MM.1S (cell line): Measurements from ENCODE around the gene DNAH10.

ENCODE experiments used
- DNase-seq: peaks from one replicate; pipeline ENCODE4 v3.0.0-alpha.2; 2015
- H2AFZ ChIP-seq: fragments of 300-600 bp; sonication (generic); 2 replicates; pipeline ENCODE4 v1.6.0; 2016; ENCODE audit warnings: antibody characterized with exemption, low read length
- H3F3A ChIP-seq: fragments of 300-600 bp; sonication (generic); 2 replicates; pipeline ENCODE4 v1.6.1; 2016; ENCODE audit warnings: mild to moderate bottlenecking, antibody characterized with exemption, low read length, moderate library complexity, mixed read lengths; ENCODE audit not compliant: insufficient read depth
- H3K27ac ChIP-seq: fragments of 300-600 bp; sonication (generic); 2 replicates; pipeline ENCODE4 v1.5.1; 2016; ENCODE audit warnings: mild to moderate bottlenecking, low read length
- H3K27me3 ChIP-seq: fragments of 300-600 bp; sonication (generic); replicated peaks from 2 replicates; pipeline ENCODE4 v1.6.0; 2016; ENCODE audit warnings: low read length; ENCODE audit not compliant: insufficient read depth
- H3K36me3 ChIP-seq: fragments of 300-600 bp; sonication (generic); replicated peaks from 2 replicates; pipeline ENCODE4 v1.6.1; 2016; ENCODE audit warnings: mild to moderate bottlenecking, low read length, mixed read lengths; ENCODE audit not compliant: insufficient read depth
- H3K4me1 ChIP-seq: fragments of 300-600 bp; sonication (generic); 2 replicates; pipeline ENCODE4 v1.6.1; 2016; ENCODE audit warnings: low read length, mixed read lengths
- H3K4me2 ChIP-seq: fragments of 300-600 bp; sonication (generic); 2 replicates; pipeline ENCODE4 v1.6.0; 2016; ENCODE audit warnings: low read depth, low read length
- H3K4me3 ChIP-seq: fragments of 300-600 bp; sonication (generic); 2 replicates; pipeline ENCODE4 v1.5.1; 2016; ENCODE audit warnings: low read length, mixed read lengths
- H3K79me2 ChIP-seq: fragments of 300-600 bp; sonication (generic); 2 replicates; pipeline ENCODE4 v1.6.1; 2016; ENCODE audit warnings: mixed run types, low read length, mixed read lengths
- H3K9ac ChIP-seq: fragments of 300-600 bp; sonication (generic); 2 replicates; pipeline ENCODE4 v1.6.1; 2016; ENCODE audit warnings: low read length, mixed read lengths
- H3K9me2 ChIP-seq: fragments of 300-600 bp; sonication (generic); replicated peaks from 2 replicates; pipeline ENCODE4 v1.6.1; 2016; ENCODE audit warnings: mild to moderate bottlenecking, low read length, mixed read lengths; ENCODE audit not compliant: insufficient read depth
- H3K9me3 ChIP-seq: fragments of 300-600 bp; sonication (generic); replicated peaks from 2 replicates; pipeline ENCODE4 v1.6.1; 2016; ENCODE audit warnings: mild to moderate bottlenecking, low read length, mixed read lengths; ENCODE audit not compliant: insufficient read depth
- H4K20me1 ChIP-seq: fragments of 300-600 bp; sonication (generic); 2 replicates; pipeline ENCODE4 v1.6.1; 2016; ENCODE audit warnings: mild to moderate bottlenecking, low read length, moderate library complexity, mixed read lengths; ENCODE audit not compliant: insufficient read depth
- CTCF ChIP-seq: fragments of 300-600 bp; sonication (generic); IDR thresholded peaks from 2 replicates; pipeline ENCODE4 v1.5.1; 2016; ENCODE audit warnings: antibody characterized with exemption, low read length, mixed read lengths
- EZH2 ChIP-seq: fragments of 300-600 bp; sonication (generic); optimal IDR thresholded peaks from 2 replicates; pipeline ENCODE3; 2017; ENCODE audit warnings: low read depth, mild to moderate bottlenecking, antibody characterized with exemption, low read length, mixed read lengths
- EZH2phosphoT487 ChIP-seq: fragments of 300-600 bp; sonication (generic); IDR thresholded peaks from 2 replicates; pipeline ENCODE4 v1.6.1; 2018; ENCODE audit warnings: antibody characterized with exemption, low read length

DNAH10 gene

GRCh38 chr12:123861392-123861791 lies 99.3 kb downstream of the DNAH10 start:
- H3K9me3 ChIP-seq = no peaks in the 10 kb centered on the region
- no peaks in the 10 kb centered on the region for H3K4me1 ChIP-seq
- H3K27ac ChIP-seq = no peak overlapping the region
- no peaks in the 10 kb centered on the region for H3K27me3 ChIP-seq
- no peak overlapping the region for H3K9ac ChIP-seq
- no peaks in the 10 kb centered on the region for H3K9me2 ChIP-seq
- H3F3A ChIP-seq = no peaks in the 10 kb centered on the region
- H3K4me3 ChIP-seq = no peak overlapping the region
- H3K4me2 ChIP-seq = no peak overlapping the region
- no peak for DNase-seq
- H2AFZ ChIP-seq = no peak overlapping the region
- no peaks in the 10 kb centered on the region for H3K79me2 ChIP-seq
- TF ChIP-seq EZH2phosphoT487 (no peak), EZH2 (no peak), CTCF (no peak)
- H3K36me3 ChIP-seq = no peaks in the 10 kb centered on the region
- H4K20me1 ChIP-seq = no peaks in the 10 kb centered on the region

- H3K36me3 ChIP-seq = no peaks in the 10 kb centered on the region
- DNase-seq = no peak
- H4K20me1 ChIP-seq = no peaks in the 10 kb centered on the region
- no peaks in the 10 kb centered on the region for H3K9me2 ChIP-seq
- H3K27ac ChIP-seq = no peak overlapping the region
- H3K4me1 ChIP-seq = no peaks in the 10 kb centered on the region
- no peak overlapping the region for H3K4me3 ChIP-seq
- H3F3A ChIP-seq = no peaks in the 10 kb centered on the region
- no peak overlapping the region for H3K9ac ChIP-seq
- no peak overlapping the region for H2AFZ ChIP-seq
- H3K4me2 ChIP-seq = no peak overlapping the region
- no peaks in the 10 kb centered on the region for H3K27me3 ChIP-seq
- TF ChIP-seq EZH2phosphoT487 = no peak
- no peak for TF ChIP-seq EZH2
- TF ChIP-seq CTCF = no peak
- H3K79me2 ChIP-seq = no peaks in the 10 kb centered on the region
- no peaks in the 10 kb centered on the region for H3K9me3 ChIP-seq
Observed at GRCh38 chr12:123867141-123867540, 105.0 kb downstream of the DNAH10 start.

- H3K9me2 ChIP-seq = no peaks in the 10 kb centered on the region
- H3F3A ChIP-seq = no peaks in the 10 kb centered on the region
- no peaks in the 10 kb centered on the region for H4K20me1 ChIP-seq
- no peaks in the 10 kb centered on the region for H3K9me3 ChIP-seq
- no peak overlapping the region for H3K9ac ChIP-seq
- TF ChIP-seq EZH2 = no peak
- no peak for TF ChIP-seq CTCF
- no peak for TF ChIP-seq EZH2phosphoT487
- no peak overlapping the region for H3K27ac ChIP-seq
- no peaks in the 10 kb centered on the region for H3K4me1 ChIP-seq
- no peak for DNase-seq
- no peak overlapping the region for H3K4me3 ChIP-seq
- H3K79me2 ChIP-seq = no peaks in the 10 kb centered on the region
- no peaks in the 10 kb centered on the region for H3K27me3 ChIP-seq
- H3K36me3 ChIP-seq = no peaks in the 10 kb centered on the region
- H3K4me2 ChIP-seq = no peak overlapping the region
- H2AFZ ChIP-seq = no peak overlapping the region
Observed at GRCh38 chr12:123868791-123869190, 106.7 kb downstream of the DNAH10 start.
